HG03064 (cell line): ENCODE results near the gene IL11.

Experiments
- ATAC-seq: cut with Tn5 transposase; IDR thresholded peaks from one replicate; pipeline ENCODE4 v1.9.1; 2021; ENCODE audit warnings: low read depth; ENCODE audit not compliant: unreplicated experiment

The IL11 gene

DNA sequence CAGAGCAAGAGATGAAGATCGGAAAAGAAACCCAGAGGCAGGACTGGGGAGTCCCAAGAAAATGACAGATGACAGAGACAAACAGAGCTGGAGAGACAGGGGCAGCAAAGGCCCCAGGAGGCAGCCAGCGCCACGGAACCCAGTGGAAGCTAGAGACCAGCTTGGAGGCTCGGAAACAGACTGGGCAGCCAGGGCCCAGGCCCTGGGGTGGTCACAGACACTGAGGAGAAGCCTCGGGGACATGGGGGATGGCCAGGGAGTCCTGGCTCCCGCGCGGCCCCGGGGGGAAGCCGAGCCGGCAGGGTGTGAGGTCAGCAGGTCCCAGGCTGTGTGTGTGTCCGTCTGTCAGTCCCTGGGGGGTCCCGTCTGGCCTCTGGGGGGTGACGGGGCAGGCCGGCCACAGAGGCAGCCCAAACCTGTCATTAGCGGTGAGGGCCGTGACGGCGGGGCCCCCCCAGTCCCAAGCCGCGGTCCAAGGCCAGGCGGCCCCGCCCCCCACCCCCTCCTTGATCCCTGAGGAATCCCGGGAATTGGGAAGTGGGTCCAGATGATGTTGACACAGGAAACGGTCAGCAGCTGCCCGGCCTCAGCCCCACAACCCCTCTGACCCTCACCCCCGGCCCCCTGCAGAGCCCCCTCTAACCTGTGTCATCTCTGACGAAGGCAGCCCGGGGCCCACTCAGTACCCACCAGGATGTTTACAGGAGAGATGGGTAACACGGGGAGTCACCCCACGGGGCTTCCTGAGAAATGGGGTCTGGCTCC, 3.9 kb upstream of the IL11 start:
- no peak for ATAC-seq

DNA sequence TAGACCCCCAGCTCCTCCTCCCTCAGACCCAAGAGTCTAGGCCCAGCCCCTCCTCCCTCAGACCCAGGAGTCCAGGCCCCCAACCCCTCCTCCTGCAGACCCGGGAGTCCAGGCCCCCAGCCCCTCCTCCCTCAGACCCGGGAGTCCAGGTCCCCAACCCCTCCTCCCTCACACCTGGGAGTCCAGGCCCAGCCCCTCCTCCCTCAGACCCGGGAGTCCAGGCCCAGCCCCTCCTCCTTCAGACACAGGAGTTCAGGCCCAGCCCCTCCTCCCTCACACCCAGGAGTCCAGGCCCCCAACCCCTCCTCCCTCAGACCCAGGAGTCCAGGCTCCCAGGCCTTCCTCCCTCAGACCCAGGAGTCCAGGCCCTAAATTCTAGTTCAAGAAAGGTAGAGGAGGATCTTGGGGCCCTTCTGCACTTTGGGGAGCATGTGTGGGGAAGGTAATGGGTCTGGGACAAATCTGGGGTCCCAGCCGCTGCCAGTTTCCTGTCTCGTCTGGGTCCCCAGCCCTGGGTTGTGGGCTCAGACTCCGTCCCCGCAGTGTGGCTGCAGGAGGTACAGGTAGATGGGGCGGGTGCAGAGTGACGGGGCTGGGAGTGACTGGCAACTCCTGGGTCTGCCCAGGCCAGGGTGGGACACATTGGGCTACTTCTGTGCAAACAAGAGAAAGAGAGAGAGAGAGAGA, 3.2 kb upstream of the IL11 start:
- ATAC-seq = no peak

DNA sequence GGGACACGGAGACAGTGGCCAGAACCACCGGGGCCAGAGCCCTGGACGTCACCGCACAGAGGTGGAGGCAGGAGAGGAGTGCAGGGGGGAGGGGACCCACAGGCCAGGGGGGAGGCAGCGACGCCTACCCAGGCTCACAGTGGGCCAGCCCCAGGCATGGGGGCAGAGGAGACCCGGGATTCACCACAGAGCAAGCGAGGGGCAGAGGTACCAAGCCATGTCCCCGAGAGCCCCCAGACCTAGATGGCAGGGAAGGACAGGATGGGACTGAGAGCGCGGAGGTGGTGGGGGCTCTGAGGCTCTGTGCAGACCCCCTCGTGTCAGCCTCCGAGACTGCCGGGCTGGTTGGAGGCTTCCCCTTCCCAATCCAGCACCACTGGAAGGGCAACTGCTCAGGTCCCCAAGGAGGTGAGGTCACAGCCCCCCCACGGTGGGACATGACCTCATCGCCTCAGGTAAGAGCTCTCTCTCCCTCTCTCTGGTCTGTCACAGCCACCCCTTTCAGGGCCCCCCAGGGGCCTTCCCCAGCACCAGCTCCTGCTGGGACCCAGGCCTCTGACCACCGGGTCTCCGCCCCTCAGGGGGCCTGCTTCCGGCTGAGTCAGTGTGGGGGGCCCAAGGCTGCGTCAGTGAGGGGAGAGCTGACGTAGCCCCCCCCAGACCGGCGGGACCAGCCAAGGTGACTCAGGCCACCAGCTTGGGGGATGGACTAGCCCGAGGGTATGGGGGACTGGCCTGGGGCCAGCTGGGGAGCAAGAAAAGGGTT, 2.2 kb upstream of the IL11 start:
- ATAC-seq = no peak

DNA sequence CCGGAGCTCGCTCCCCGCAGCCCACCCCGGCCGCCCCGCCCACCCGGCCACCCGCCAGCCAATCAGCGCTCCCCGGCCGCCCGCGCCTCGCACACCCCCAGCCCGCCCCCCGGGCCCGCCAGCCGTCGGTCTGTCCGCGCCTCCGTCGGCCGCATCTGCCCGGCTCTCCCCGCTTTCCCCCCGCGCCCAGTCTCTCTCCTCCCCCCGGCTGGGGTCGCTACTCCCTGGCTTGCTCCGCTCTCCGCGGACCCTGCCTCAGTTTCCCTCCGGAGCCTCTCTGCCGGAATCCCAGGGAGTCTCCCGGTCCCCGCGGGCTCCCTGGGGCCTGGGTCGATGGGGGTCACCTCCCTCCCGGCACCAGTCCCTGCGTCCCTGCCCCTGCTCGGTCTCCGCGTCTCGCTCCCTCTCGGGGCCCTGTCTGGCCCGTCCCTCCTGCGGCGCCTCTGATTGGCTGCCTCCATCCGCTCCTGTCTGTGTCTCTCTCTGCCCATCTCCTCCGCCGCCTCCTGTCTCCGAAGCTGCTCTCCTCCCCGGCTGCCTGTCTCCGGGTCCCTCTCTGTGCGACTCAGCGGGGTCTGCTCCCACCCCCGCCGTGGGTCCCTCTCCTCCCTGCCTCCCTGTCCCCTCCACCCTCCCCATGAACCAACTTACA, 484 bp downstream of the IL11 start:
- ATAC-seq = no peak

DNA sequence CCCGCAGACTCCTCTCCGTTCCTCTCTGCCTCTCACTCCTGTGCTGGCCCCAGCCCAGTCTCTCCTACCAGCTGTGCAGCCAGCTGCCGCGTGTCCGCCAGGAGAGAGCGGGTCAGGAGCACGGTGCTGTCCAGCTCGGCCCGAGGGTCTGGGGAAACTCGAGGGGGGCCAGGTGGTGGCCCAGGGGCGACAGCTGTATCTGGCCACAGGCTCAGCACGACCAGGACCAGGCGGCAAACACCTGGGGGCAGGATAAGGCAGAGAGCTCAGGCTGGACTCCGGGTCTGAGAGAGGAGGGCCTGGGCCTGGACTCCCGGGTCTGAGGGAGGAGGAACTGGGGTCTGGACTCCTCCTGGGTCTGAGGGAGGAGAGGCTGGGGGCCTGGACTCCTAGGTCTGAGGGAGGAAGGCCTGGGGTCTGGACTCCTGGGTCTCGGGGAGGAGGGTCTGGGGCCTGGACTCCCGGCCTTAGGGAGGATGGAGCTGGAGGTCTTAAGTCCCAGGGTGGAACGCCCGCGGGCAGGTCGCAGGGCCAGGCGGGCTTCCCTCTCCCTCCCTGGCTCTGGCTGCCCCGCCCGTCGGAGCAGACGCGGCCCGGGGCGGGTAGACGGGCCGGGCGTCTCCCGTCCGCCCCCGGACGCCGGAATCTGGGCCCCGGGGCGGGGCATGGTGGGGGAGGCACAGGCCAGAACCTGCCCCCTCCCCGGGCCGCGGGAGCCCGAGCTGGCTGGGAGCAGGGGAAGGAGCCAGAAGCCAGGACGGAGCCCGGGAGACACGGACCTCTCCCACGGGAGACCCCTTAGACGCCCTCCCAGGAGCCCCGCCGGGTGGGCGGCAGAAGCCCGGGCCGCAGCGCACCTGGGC, 1.3 kb downstream of the IL11 start:
- ATAC-seq = no peak

DNA sequence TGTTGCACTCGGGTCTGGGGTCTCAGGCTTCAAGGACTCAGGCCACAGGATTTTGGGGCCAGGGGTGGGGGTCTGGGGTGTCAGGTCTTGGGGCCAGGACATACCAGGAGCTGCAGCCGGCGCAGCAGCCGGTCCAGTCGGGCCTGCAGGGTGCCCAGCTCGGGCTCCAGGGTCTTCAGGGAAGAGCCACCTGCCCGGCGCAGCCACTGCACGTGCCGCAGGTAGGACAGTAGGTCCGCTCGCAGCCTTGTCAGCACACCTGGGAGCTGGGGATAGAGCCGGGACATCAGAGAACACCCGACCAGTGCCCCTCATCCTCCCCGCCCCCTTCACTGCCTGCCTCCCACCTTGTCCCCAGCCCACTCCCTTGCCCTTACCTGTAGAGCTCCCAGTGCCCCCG, 2.2 kb downstream of the IL11 start:
- ATAC-seq = no peak

DNA sequence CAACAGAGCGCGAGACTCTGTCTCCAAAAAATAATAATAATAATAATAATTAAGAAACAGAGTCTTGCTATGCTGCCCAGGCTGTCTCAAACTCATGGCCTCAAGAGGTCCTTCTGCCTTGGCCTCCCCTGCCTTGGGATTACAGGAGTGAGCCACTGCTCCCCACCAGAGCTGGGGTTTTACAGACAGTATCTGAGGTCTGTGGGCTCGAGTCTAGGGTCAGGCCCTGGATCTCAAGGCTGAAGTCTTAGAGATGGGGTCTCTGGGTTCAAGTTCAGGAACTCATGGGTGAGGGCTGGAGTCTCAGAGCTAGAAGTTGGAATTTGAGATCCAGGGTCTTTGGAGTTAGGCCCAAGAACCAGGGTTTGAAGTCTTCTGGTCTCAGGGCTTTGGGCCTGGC, 3.5 kb downstream of the IL11 start:
- ATAC-seq = no peak

DNA sequence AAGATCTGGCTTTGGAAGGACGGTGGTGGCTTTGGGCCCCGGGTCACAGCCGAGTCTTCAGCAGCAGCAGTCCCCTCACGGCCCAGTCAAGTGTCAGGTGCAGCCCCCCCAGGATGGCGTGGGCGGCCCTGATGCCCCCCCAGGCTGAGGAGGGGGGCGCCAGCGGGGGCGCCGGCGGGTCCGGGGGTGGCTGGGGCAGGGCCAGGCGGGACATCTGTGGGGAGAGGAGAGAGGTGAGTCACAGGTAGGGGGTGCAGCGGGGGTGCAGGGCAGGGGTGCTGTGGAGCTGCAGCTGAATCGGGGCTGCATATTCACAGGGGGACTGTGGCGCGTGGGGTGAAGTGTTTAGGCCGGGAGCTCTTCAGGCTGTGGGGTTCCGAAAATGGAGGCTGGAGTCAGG, 4.3 kb downstream of the IL11 start:
- ATAC-seq = no peak

DNA sequence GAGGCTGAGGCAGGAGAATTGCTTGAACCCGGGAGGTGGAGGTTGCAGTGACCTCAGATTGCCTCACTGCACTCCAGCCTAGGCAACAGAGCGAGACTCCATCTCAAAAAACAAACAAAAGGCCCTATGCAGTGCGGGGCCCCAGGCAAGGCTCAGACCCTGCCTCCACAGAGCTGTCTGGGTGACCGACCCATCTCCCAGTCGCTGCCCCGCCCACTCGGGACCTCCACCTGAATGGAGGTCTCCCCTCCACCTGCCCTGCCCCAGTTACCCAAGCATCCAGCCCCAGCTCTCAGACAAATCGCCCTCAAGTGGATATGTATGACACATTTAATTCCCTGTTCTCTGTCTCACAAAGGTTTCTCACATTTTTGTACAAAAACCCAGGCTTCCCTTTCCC, 5.0 kb downstream of the IL11 start:
- ATAC-seq = no peak

DNA sequence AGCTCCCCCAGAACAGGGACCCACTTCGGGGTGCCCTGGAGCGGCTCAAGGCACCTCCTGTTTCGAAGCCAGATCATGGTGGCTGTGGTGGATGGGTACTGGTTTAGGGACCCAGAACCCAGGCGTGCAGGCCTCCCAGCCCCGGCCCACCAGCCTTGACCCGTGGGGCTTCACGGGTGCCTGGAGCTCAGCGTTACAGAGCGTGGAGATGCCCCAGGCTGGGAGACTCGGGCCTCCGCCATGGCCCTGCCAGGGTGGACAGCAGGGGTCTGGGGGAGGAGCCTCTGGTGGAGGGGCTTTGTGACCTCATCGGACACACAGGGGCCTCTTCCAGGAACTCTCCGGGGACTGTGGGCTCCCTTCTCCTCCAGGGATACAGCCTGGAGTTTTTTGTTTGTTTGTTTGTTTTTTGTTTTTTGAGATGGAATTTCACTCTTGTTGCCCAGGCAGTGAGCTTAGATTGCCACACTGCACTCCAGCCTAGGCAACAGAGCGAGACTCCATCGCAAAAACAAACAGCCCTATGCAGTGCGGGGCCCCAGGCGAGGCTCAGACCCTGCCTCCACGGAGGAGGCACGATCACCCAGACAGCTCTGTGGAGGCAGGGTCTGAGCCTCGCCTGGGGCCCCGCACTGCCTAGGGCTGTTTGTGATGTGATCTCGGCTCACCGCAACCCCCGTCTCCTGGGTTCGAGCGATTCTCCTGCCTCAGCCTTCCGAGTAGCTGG, 7.1 kb downstream of the IL11 start, which contains the start of gene GARIN5B:
GARIN5B (minus strand) TSS at position 271 of the 727 bp plus-strand sequence; CDS start at position 77, 194 bp downstream.
- no peak for ATAC-seq

DNA sequence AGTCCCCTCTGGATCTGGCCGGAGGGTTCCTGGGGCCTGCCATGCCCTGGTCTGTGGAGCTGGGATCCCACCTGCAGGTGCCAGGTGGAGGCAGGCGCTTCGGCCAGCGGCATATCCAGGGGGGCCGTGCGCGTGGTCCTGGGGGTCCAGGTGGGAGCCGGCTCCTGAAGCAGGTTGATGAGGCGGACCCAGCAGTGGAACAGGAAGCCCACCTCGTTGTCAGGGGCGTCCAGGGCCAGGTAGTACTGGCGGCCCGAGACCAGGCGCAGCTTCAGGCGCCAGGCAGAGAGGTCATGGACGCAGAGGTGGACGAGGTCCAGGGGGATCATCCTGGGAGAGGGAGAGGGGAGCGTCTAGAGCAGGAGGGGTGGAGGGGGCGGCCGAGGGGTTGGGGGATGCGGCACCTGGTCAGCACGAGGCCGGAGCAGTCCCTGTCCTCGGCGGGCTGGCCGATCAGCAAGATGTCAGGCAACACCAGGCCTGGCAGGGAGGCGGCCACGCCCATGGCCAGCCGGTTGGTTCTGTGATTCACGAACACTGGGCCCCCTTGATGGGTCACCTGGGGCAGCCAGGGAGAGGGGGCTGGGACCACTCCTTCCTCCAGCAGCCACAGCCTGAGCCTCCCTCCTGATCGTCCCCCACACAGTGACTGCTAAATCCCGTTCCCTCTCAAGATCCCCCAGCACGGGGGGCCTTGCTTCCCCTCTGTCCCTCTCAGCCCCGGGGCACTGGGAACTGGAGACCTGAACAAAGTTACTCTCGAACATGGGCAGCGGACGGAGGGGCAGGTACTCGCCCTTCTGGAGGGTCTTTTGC, 7.9 kb downstream of the IL11 start:
- ATAC-seq = no peak

DNA sequence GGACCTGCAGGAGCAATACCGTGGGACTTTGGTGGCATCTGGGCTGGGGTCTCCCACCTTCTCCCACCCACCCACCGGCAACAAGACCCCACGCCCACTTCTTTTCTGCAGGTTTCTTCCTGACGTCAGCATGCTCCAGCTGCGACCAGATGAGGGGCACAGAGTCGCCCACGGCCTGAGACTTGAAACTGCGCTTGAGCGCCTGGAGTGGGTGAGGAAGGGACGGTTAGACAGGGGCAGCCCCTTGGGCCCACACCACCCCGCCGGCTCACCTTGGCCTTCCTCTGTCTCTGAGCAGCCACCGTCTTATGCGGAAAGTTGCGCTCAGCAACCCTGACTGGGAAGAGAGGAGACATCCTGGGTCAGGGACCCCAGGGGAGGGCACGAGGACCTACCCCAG, 9.4 kb downstream of the IL11 start:
- no peak for ATAC-seq

DNA sequence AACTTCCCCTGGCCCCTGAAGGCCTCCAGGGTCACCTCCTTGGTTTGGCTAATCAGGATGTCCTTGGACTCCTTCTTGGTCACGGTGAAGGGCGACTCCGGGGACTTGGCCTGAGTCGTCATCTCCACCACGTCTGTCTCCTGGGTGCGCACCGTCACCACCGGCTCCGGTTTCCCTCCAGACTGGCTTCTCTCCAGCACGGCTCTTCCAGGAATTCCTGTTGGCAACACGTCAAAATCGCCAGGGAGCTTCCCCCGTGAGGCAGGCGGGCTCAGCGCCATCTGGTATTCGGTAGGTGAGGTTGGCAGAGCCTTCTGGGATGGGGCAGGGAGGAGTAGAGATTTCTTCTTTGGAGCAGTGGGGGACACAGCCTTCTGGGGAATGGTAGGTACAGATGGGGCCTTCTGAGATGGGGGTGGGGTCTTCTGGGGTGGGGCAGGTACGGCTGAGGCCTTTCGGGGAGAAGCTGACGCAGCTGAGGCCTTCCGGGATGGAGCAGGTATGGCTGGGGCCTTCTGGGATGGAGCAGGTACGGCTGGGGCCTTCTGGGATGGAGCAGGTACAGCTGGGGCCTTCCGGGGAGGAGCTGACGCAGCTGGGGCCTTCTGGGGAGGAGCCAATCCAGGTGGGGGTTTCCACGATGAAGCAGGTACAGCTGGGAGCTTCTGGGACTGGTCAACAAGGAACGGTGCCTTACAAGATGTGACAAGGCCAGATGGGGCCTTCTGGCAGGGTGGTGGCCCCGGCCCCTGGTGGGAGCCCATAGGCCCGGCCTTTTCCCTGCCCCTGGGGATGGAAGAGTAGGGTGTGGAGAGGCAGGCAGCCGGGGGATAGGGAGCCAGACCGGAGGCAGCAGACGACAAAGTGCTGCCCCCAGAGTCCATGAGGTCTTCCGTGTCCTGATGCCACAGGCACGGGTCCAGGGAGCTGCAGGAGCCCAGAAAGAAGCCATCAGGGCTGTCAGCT, 11.0 kb downstream of the IL11 start:
- no peak for ATAC-seq

DNA sequence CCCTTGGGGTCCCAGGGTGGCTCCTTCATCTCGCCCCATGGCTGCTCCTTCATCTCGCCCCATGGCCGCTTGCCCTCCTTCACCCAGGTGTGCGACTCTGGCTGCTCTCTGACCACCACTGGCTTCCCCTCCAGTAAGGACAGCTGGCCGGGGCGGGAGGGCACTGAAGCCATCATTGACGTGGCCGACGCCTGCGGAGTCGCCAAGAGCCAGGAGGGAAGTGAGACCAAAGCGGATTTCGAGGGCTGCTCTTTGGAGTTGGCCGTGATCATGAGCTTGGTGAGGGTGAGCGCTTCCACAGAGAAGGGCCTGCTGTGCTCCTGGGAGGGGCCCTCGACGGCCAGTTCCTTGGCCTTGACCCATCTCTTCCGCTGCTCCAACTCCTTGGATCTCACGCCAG, 11.8 kb downstream of the IL11 start:
- ATAC-seq = no peak

DNA sequence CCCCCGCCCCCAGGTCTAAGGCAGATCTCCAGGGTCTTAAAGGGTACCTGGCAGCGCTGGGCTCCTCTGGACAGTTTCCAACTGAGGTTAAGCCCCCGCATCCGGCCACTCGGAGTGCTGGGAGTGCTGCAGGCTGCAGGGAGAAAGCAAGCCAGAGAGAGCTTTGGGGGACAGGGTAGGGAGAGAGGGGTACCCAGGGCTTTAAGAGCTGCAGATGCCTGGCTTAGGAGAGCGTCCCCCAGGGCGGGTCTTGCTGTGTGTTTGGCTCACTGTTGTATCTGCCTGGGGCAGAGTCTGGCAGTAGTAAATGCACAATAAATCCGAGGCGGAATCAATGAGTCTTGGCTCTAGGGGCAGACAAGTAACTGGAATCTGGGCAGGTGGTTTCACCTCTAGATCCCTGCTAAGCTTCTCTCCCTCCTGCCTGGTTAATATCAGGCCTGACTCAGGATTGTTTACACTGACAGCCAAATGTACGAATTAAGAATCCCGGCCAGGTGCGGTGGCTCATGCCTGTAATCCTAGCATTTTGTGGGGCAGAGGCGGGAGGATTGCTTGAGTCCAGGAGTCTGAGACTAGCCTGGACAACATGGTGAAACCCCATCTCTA, 14.9 kb downstream of the IL11 start:
- no peak for ATAC-seq

DNA sequence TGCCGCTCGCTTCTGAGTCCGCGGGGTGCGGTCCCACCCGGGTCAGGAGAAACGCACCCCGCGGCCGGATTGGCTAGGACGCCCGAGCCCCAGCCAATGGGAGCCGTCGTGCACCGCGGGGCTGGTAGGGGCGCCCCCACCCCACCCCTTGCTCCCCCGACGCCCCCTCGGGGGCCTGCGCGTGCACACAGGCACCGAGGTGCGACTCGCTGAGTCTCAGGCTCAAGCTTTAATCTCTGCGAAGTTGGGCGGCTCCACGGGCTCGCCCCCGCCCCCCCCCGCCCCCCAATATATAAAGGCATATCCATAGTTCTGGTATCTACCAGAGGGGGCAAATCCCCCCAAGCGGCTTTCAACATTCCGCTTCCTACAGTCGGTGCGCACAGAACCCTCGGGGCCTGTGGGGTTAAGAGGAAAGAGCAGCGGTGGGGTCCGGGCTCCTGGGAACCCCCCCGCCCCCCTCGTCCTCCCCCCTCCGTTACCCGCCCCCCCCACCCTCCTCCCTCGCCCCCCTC, 15.5 kb downstream of the IL11 start, which contains the start of gene COX6B2:
COX6B2 (minus strand) TSS at position 22 of the 515 bp plus-strand sequence. CDS start 198 bp downstream, outside the sequence.
- ATAC-seq = no peak
